OCI-LY1 (cell line): ENCODE measurements around the gene PRSS56.

Experiments
- H2AFZ ChIP-seq: fragments of 200-600 bp; sonication (generic), shearing (Covaris generic); 2 replicates; pipeline ENCODE4 v1.6.0; 2014; ENCODE audit warnings: antibody characterized with exemption, mild to moderate bottlenecking, low read length
- H3F3A ChIP-seq: fragments of 200-600 bp; sonication (generic), shearing (Covaris generic); 2 replicates; pipeline ENCODE4 v1.6.0; 2014; ENCODE audit warnings: mild to moderate bottlenecking, antibody characterized with exemption, low read length, moderate library complexity; ENCODE audit not compliant: insufficient read depth
- H3K27ac ChIP-seq: fragments of 200-600 bp; sonication (generic); 2 replicates; pipeline ENCODE4 v1.5.1; 2014; ENCODE audit warnings: low read length, mixed run types, mild to moderate bottlenecking, low read depth; ENCODE audit not compliant: poor library complexity, severe bottlenecking
- H3K27me3 ChIP-seq: fragments of 200-600 bp; sonication (generic); 2 replicates; pipeline ENCODE4 v1.6.0; 2014; ENCODE audit warnings: antibody characterized with exemption, mild to moderate bottlenecking, low read length, moderate library complexity; ENCODE audit not compliant: insufficient read depth
- H3K36me3 ChIP-seq: fragments of 200-600 bp; sonication (generic); 2 replicates; pipeline ENCODE4 v1.6.1; 2014; ENCODE audit warnings: mild to moderate bottlenecking, antibody characterized with exemption, low read length, moderate library complexity, mixed read lengths; ENCODE audit not compliant: insufficient read depth
- H3K4me1 ChIP-seq: fragments of 200-600 bp; sonication (generic); 2 replicates; pipeline ENCODE4 v1.5.1; 2014; ENCODE audit warnings: mild to moderate bottlenecking, low read length, moderate library complexity; ENCODE audit not compliant: insufficient read depth, severe bottlenecking
- H3K4me2 ChIP-seq: fragments of 200-600 bp; sonication (generic), shearing (Covaris generic); 2 replicates; pipeline ENCODE4 v1.6.1; 2014; ENCODE audit warnings: low read length
- H3K4me3 ChIP-seq: fragments of 200-600 bp; sonication (generic); 2 replicates; pipeline ENCODE4 v1.5.1; 2014; ENCODE audit warnings: low read length, low read depth, mild to moderate bottlenecking, mixed read lengths; ENCODE audit not compliant: poor library complexity, severe bottlenecking
- H3K79me2 ChIP-seq: fragments of 200-600 bp; shearing (Covaris generic); 2 replicates; pipeline ENCODE4 v1.6.1; 2016; ENCODE audit warnings: mixed run types, low read length, mixed read lengths; ENCODE audit not compliant: insufficient read depth
- H3K9ac ChIP-seq: fragments of 200-600 bp; sonication (generic), shearing (Covaris generic); 2 replicates; pipeline ENCODE4 v1.6.1; 2014; ENCODE audit warnings: mild to moderate bottlenecking, low read length, mixed read lengths
- H3K9me2 ChIP-seq: fragments of 200-600 bp; sonication (generic), shearing (Covaris generic); 2 replicates; pipeline ENCODE4 v1.6.1; 2014; ENCODE audit warnings: low read depth, mild to moderate bottlenecking, low read length, mixed read lengths
- H3K9me3 ChIP-seq: fragments of 200-600 bp; shearing (Covaris generic); 2 replicates; pipeline ENCODE4 v1.6.1; 2014; ENCODE audit warnings: low read length, mixed read lengths
- H4K20me1 ChIP-seq: fragments of 200-600 bp; sonication (generic), shearing (Covaris generic); 2 replicates; pipeline ENCODE4 v1.6.0; 2016; ENCODE audit warnings: mild to moderate bottlenecking, low read length; ENCODE audit not compliant: insufficient read depth
- CTCF ChIP-seq: fragments of 200-600 bp; sonication (generic), shearing (Covaris generic); IDR thresholded peaks from 2 replicates; pipeline ENCODE4 v1.5.1; 2017; ENCODE audit warnings: mild to moderate bottlenecking, antibody characterized with exemption, low read length, moderate library complexity, mixed read lengths
- EZH2 ChIP-seq: fragments of 200-600 bp; sonication (generic), shearing (Covaris generic); IDR thresholded peaks from 2 replicates; pipeline ENCODE4 v1.8.0; 2017; ENCODE audit warnings: borderline replicate concordance, mixed run types, mild to moderate bottlenecking, antibody characterized with exemption, low read length, moderate library complexity, mixed read lengths

Gene PRSS56

GRCh38 chr2:232547991-232548390 lies 27.8 kb downstream of the PRSS56 start:
- no peaks in the 10 kb centered on the region for H3F3A ChIP-seq
- no peak overlapping the region for H3K27ac ChIP-seq
- H3K9me3 ChIP-seq: no peaks in the 10 kb centered on the region
- H3K4me2 ChIP-seq: no peak overlapping the region
- peaks cover 20% of the 10 kb centered on the region; the same call in 1 of the 2 replicates for H3K79me2 ChIP-seq
- no peaks in the 10 kb centered on the region for H3K27me3 ChIP-seq
- peaks cover 19% of the 10 kb centered on the region for H3K4me1 ChIP-seq
- H3K4me3 ChIP-seq: no peak overlapping the region
- H3K36me3 ChIP-seq: peaks cover 53% of the 10 kb centered on the region
- no peak overlapping the region for H2AFZ ChIP-seq
- H3K9ac ChIP-seq: no peak overlapping the region
- TF ChIP-seq CTCF: no peak
- no peaks in the 10 kb centered on the region for H3K9me2 ChIP-seq
- H4K20me1 ChIP-seq: no peaks in the 10 kb centered on the region

DNA sequence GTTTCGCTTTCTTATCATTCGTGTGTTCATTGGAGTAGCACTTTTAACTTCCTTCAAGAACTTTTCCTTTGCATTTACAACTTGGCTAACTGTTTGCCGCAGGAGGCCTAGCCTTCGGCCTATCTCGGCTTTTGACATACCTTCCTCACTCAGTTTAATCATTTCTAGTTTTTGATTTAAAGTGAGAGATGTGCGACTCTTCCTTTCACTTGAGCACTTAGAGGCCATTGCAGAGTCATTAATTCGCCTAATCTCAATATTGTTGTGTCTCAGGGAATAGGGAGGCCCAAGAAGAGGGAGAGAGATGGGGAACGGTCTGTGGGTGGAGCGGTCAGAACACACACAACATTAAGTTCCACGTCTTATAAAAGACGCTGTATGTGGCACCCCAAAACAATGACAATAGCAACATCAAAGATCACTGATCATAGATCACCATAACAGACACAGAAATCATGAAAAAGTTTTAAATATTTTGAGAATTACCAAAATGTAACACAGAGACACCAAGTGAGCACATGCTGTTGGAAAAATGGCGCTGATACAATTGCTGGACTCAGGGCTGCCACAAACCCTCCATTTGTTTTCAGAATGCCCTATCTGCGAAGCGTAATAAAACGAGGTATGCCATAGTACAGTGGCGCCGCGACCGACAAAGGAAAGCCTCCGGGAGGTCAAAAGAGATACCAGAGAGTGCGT lies 29.6 kb downstream of the PRSS56 start:
- Histone ChIP-seq H2AFZ (peak overlapping the region; percentile 78; the same call in 1 of the 2 replicates), H3K27me3 (no peaks in the 10 kb centered on the region), H3K9ac (peak overlapping the region; percentile 98), H3K4me3 (peak overlapping the region; percentile 100), H3K27ac (peak overlapping the region; percentile 80), H3K36me3 (peaks cover 45% of the 10 kb centered on the region), H3K9me2 (no peaks in the 10 kb centered on the region), H3K4me1 (peaks cover 19% of the 10 kb centered on the region), H3K9me3 (no peaks in the 10 kb centered on the region), H3K79me2 (peaks cover 20% of the 10 kb centered on the region; the same call in 1 of the 2 replicates), H4K20me1 (no peaks in the 10 kb centered on the region), H3K4me2 (peak overlapping the region; percentile 91), H3F3A (no peaks in the 10 kb centered on the region)
- no peak for TF ChIP-seq CTCF

DNA sequence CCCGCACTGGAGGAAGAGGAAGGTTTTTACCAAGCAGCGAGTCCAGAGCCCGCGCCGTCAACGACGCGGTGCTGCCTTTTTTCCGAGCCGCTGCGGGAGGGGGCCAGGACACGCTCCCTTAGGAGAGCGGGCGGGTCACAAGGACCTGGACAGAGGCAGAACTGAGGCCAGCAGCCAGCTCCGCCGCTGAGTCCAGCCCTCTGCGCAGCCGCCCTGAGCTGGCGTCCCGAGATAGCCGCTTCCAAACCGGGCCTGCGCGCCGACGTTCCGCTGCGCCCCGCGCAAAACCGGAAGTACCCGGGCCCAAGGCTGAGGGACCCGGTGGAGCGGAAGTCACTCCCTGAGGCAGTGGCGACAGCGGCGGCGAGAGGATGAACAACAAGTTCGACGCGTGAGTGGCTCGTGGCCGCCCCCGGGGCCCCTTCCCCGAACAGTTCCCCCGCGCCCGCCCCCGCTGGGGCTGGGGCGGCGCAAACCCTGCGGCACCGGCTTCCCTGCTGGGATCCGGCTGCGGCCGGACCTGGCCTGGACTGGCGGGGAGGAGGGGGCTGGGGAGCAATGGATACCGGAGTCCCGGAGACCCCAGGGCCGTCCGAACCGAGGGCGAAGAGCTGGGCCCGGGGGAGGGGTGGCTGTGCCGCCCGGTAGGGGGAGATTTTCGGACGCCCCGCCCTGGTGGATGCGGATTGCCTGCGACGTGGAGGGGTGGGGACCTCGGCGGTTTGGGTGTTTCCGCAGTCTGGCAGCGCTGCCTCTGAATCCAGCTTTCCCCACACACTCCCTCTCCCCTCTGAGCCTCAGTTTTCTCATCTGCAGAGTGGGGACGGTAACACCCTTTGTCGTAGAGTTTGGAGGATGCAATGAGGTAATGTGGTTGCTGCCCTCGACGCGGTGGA lies 30.4 kb downstream of the PRSS56 start, which contains the start of the genes EIF4E2 and TIGD1:
Gene EIF4E2 (plus strand): TSS at position 336 of the 896 bp plus-strand sequence. CDS start 36 bp downstream, at position 372.
Gene TIGD1 (minus strand): TSS at position 204 of the 896 bp plus-strand sequence. CDS start 675 bp downstream, outside the sequence.
- H3K4me1 ChIP-seq: peaks cover 19% of the 10 kb centered on the region
- peak within 1 kb of the TSS; percentile 100 for H3K4me3 ChIP-seq
- H3K27ac ChIP-seq: peak within 1 kb of the TSS; percentile 80
- H3K9ac ChIP-seq: peak within 1 kb of the TSS; percentile 98
- no peaks in the 10 kb centered on the region for H3K9me2 ChIP-seq
- no peaks in the 10 kb centered on the region for H3K27me3 ChIP-seq
- peak within 1 kb of the TSS; percentile 78; the same call in 1 of the 2 replicates for H2AFZ ChIP-seq
- peaks cover 43% of the 10 kb centered on the region for H3K36me3 ChIP-seq
- H3K9me3 ChIP-seq: no peaks in the 10 kb centered on the region
- no peaks in the 10 kb centered on the region for H3F3A ChIP-seq
- H3K79me2 ChIP-seq: peaks cover 20% of the 10 kb centered on the region; the same call in 1 of the 2 replicates
- H3K4me2 ChIP-seq: peak within 1 kb of the TSS; percentile 91
- TF ChIP-seq EZH2 (no peak), CTCF (peak; percentile 27; the same call in 1 of the 2 replicates)
- no peaks in the 10 kb centered on the region for H4K20me1 ChIP-seq
